Myocyte (in vitro differentiated cells): ENCODE measurements around the gene UTY. TPM values are rescaled to one million over a fixed set of nuclear protein-coding genes. Genes with fewer than 3 reads are reported as not detected.
A peak's percentile ranks its signal among the peaks of the same experiment; 100 is the strongest.

ENCODE experiments used
- DNase-seq: peaks from one replicate; pipeline ENCODE4 v3.0.0-alpha.2; 2012; ENCODE audit warnings: low read depth
- polyA plus RNA-seq: library from polyadenylated mRNA; unstranded; fragments of >200 nt; gene quantifications from one replicate; pipeline ENCODE4 v1.2.1, GENCODE V29; 2012; ENCODE audit warnings: missing spikeins
- total RNA-seq: library from RNA; depleted of rRNA; stranded (reverse); fragments of >200 nt; gene quantifications from 2 replicates; pipeline ENCODE4 v1.2.3, GENCODE V29; 2014

Gene UTY
- total RNA-seq, result 18.3 and 23.6 TPM in 2 replicates
- 4.3 TPM for polyA plus RNA-seq

GRCh38 chrY:13479828-13480227 is at the start of gene UTY:
TSS of gene UTY (minus strand) at chrY:13480033. CDS start at chrY:13479665, 368 bp downstream.
- peak; percentile 90 for DNase-seq

- no peak for DNase-seq
These were observed 40.6 kb upstream of the UTY start for GRCh38 chrY:13520474-13520873.

- no peak for DNase-seq
These were observed 21.4 kb upstream of the UTY start for GRCh38 chrY:13501215-13501614.

GRCh38 chrY:13493737-13494136 is 13.9 kb upstream of the UTY start:
- DNase-seq, result no peak

GRCh38 chrY:13492408-13492807 is 12.6 kb upstream of the UTY start:
- no peak for DNase-seq

- DNase-seq, result no peak
These were observed 8.9 kb upstream of the UTY start for GRCh38 chrY:13488738-13489137.

GRCh38 chrY:13479121-13479711 is 617 bp downstream of the UTY start:
- peak; percentile 53 for DNase-seq

- DNase-seq, result peak; percentile 73
These were observed 1.6 kb downstream of the UTY start for GRCh38 chrY:13478126-13478785.

GRCh38 chrY:13474997-13475396 is 4.8 kb downstream of the UTY start:
- DNase-seq, result no peak

GRCh38 chrY:13451572-13451971 is 28.3 kb downstream of the UTY start:
- DNase-seq, result no peak

GRCh38 chrY:13450596-13451130 is 29.2 kb downstream of the UTY start:
- DNase-seq, result no peak

GRCh38 chrY:13445566-13445965 is 34.3 kb downstream of the UTY start:
- DNase-seq, result no peak

- no peak for DNase-seq
These were observed 36.7 kb downstream of the UTY start for GRCh38 chrY:13443146-13443545.

- DNase-seq, result no peak
These were observed 39.0 kb downstream of the UTY start for GRCh38 chrY:13440811-13441210.

GRCh38 chrY:13435968-13436937 is 43.6 kb downstream of the UTY start:
- DNase-seq, result no peak

- no peak for DNase-seq
These were observed 44.4 kb downstream of the UTY start for GRCh38 chrY:13435206-13435967.

- DNase-seq, result no peak
These were observed 47.4 kb downstream of the UTY start for GRCh38 chrY:13432293-13433025.

- no peak for DNase-seq
These were observed 50.3 kb downstream of the UTY start for GRCh38 chrY:13429551-13429950.

GRCh38 chrY:13423281-13423732 is 56.5 kb downstream of the UTY start:
- peak; percentile 59 for DNase-seq
